ENCODE results near the gene HIVEP3. TPM values are rescaled to one million over a fixed set of nuclear protein-coding genes. Genes with fewer than 3 reads are reported as not detected.

Gene HIVEP3
- total and polyA plus RNA-seq, 2 donors (not counting 1 experiment from before 2014, with no cell fraction given): 2.0 to 5.1 TPM

DNA sequence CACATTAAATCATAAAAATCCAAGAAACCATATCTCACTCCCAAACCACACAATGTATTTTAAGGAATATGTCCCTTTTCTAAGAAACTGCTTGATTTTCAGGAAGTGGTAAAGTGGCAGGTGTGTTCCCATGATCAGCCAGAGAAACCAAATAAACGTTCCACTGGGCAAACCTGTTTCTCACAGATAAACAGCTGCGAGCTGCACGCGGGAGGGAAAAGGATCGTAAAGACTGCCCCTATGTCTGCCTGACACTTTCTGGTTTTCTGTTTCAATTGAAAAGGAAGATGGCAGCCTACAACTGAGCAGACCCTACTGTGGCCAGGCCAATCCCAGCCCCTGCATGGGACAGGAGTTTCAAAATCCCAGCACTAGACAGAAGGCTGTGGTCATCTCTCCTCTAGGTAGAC, 36.6 kb downstream of the HIVEP3 start:
- Histone ChIP-seq H3K79me2 (ENCODE audit: control insufficient read depth, insufficient read depth, low read length) (no peaks in the 10 kb centered on the region), H4K20me1 (ENCODE audit: control insufficient read depth, insufficient read depth, low read length, poor library complexity, severe bottlenecking) (no peaks in the 10 kb centered on the region), H3K4me2 (replicated peaks; ENCODE audit: low read depth, low read length, poor library complexity, severe bottlenecking) (no peak overlapping the region), H2AFZ (ENCODE audit: insufficient read depth, low read depth, low read length, poor library complexity, severe bottlenecking) (no peak overlapping the region), H3K27ac (ENCODE audit: low read length in 2 of 2) (no peak overlapping the region), H3K36me3 (replicated peaks in 1 of 2; ENCODE audit: control extremely low read depth in 1 of 2, control insufficient read depth in 1 of 2, extremely low read depth in 1 of 2, insufficient read depth in 2 of 2, low read length in 1 of 2) (no peaks in the 10 kb centered on the region), H3K9me3 (ENCODE audit: control extremely low read depth in 1 of 3, control insufficient read depth in 2 of 3, insufficient read depth in 1 of 3, low read length in 2 of 3) (no peaks in the 10 kb centered on the region), H3K27me3 (replicated peaks in 1 of 4; ENCODE audit: control extremely low read depth in 1 of 4, control insufficient read depth in 3 of 4, insufficient read depth in 4 of 4, low read length in 3 of 4) (no peaks in the 10 kb centered on the region), H3K4me3 (ENCODE audit: control extremely low read depth in 1 of 5, extremely low read depth in 1 of 5, insufficient read depth in 1 of 5, low read depth in 2 of 5, low read length in 4 of 5) (no peak overlapping the region), H3K9ac (ENCODE audit: low read length) (no peak overlapping the region), H3K4me1 (ENCODE audit: control insufficient read depth in 2 of 2, insufficient read depth in 2 of 2, low read length in 2 of 2) (peaks cover 6% of the 10 kb centered on the region in 2 donors)
- WGBS (ENCODE audit: insufficient coverage): 11% methylated on average over 3 of the region's 5 CpGs
- Mint-ChIP-seq H3K9me3 (ENCODE audit: insufficient read depth) (no peaks in the 10 kb centered on the region), H3K4me1 (peaks cover 7% of the 10 kb centered on the region), H3K27ac (no peak overlapping the region), H3K4me3 (no peak overlapping the region), H3K27me3 (no peaks in the 10 kb centered on the region)
- DNase-seq: no peak
- ChIA-PET CTCF (no interaction called here), POLR2A (no interaction called here)
- TF ChIP-seq EZH2 (IDR thresholded peaks at IDR 0.05; ENCODE audit: borderline replicate concordance, insufficient read depth, low read depth, low read length, poor library complexity, severe bottlenecking): no peak
- no peak for TF ChIP-seq CTCF (IDR thresholded peaks at IDR 0.05)
- no peak for ATAC-seq (ENCODE audit: low read depth)
- intact Hi-C loops (cut with micrococcal nuclease): no loop called here

GRCh38 chr1:41880950-41881885, 37.5 kb downstream of the HIVEP3 start:
- Histone ChIP-seq H3K4me1 (ENCODE audit: control insufficient read depth in 2 of 2, insufficient read depth in 2 of 2, low read length in 2 of 2) (peaks cover 6% of the 10 kb centered on the region in 2 donors), H3K4me3 (ENCODE audit: control extremely low read depth in 1 of 5, extremely low read depth in 1 of 5, insufficient read depth in 1 of 5, low read depth in 2 of 5, low read length in 4 of 5) (no peak overlapping the region), H3K9ac (ENCODE audit: low read length) (no peak overlapping the region), H3K27me3 (replicated peaks in 1 of 4; ENCODE audit: control extremely low read depth in 1 of 4, control insufficient read depth in 3 of 4, insufficient read depth in 4 of 4, low read length in 3 of 4) (no peaks in the 10 kb centered on the region), H3K79me2 (ENCODE audit: control insufficient read depth, insufficient read depth, low read length) (no peaks in the 10 kb centered on the region), H2AFZ (ENCODE audit: insufficient read depth, low read depth, low read length, poor library complexity, severe bottlenecking) (no peak overlapping the region), H4K20me1 (ENCODE audit: control insufficient read depth, insufficient read depth, low read length, poor library complexity, severe bottlenecking) (no peaks in the 10 kb centered on the region), H3K36me3 (replicated peaks in 1 of 2; ENCODE audit: control extremely low read depth in 1 of 2, control insufficient read depth in 1 of 2, extremely low read depth in 1 of 2, insufficient read depth in 2 of 2, low read length in 1 of 2) (no peaks in the 10 kb centered on the region), H3K9me3 (ENCODE audit: control extremely low read depth in 1 of 3, control insufficient read depth in 2 of 3, insufficient read depth in 1 of 3, low read length in 2 of 3) (no peaks in the 10 kb centered on the region), H3K4me2 (replicated peaks; ENCODE audit: low read depth, low read length, poor library complexity, severe bottlenecking) (no peak overlapping the region), H3K27ac (ENCODE audit: low read length in 2 of 2) (no peak overlapping the region)
- CTCF ChIA-PET: no interaction called here
- TF ChIP-seq CTCF (IDR thresholded peaks at IDR 0.05) (no peak), EZH2 (IDR thresholded peaks at IDR 0.05; ENCODE audit: borderline replicate concordance, insufficient read depth, low read depth, low read length, poor library complexity, severe bottlenecking) (no peak)
- POLR2A ChIA-PET: no interaction called here
- Mint-ChIP-seq H3K4me3 (no peak overlapping the region), H3K27ac (no peak overlapping the region), H3K4me1 (peaks cover 7% of the 10 kb centered on the region), H3K9me3 (ENCODE audit: insufficient read depth) (no peaks in the 10 kb centered on the region), H3K27me3 (no peaks in the 10 kb centered on the region)
- 80% methylated on average over 1 of the region's 5 CpGs for WGBS (ENCODE audit: insufficient coverage)
- intact Hi-C loops (cut with micrococcal nuclease): no loop called here
- DNase-seq: no peak
- ATAC-seq (ENCODE audit: low read depth): no peak
